Karpas-422 (cell line): ENCODE results near the gene NLGN4Y. TPM values are rescaled to one million over a fixed set of nuclear protein-coding genes. Genes with fewer than 3 reads are reported as not detected.

Source experiments
- DNase-seq: peaks from one replicate; pipeline ENCODE4 v3.0.0-alpha.2; 2015
- H2AFZ ChIP-seq: fragments of 200-600 bp; sonication (generic); 2 replicates; pipeline ENCODE4 v1.6.1; 2014; ENCODE audit warnings: antibody characterized with exemption, low read length, mixed read lengths
- H3K27ac ChIP-seq: fragments of 200-600 bp; sonication (generic); 2 replicates; pipeline ENCODE4 v1.5.1; 2014; ENCODE audit warnings: mild to moderate bottlenecking, low read length, moderate library complexity
- H3K27me3 ChIP-seq: fragments of 200-600 bp; sonication (generic); 2 replicates; pipeline ENCODE4 v1.6.1; 2014; ENCODE audit warnings: low read length, mixed read lengths
- H3K36me3 ChIP-seq: fragments of 200-600 bp; sonication (generic); 2 replicates; pipeline ENCODE4 v1.6.1; 2014; ENCODE audit warnings: low read length, mixed read lengths; ENCODE audit not compliant: insufficient read depth
- H3K4me1 ChIP-seq: fragments of 200-600 bp; sonication (generic); 2 replicates; pipeline ENCODE4 v1.6.1; 2014; ENCODE audit warnings: mild to moderate bottlenecking, low read length, mixed read lengths
- H3K4me2 ChIP-seq: fragments of 200-600 bp; sonication (generic); 2 replicates; pipeline ENCODE4 v1.6.1; 2014; ENCODE audit warnings: low read length, low read depth, mild to moderate bottlenecking; ENCODE audit not compliant: poor library complexity, severe bottlenecking
- H3K4me3 ChIP-seq: fragments of 200-600 bp; sonication (generic); 2 replicates; pipeline ENCODE4 v1.5.1; 2014; ENCODE audit warnings: mild to moderate bottlenecking, antibody characterized with exemption, low read length, mixed read lengths
- H3K79me2 ChIP-seq: fragments of 200-600 bp; sonication (generic); 2 replicates; pipeline ENCODE4 v1.6.1; 2014; ENCODE audit warnings: mild to moderate bottlenecking, low read length, mixed read lengths
- H3K9ac ChIP-seq: fragments of 200-600 bp; sonication (generic); 2 replicates; pipeline ENCODE4 v1.6.0; 2014; ENCODE audit warnings: low read length
- H3K9me2 ChIP-seq: fragments of 200-600 bp; sonication (generic), shearing (Covaris generic); replicated peaks from 2 replicates; pipeline ENCODE4 v1.6.0; 2014; ENCODE audit warnings: mild to moderate bottlenecking, low read length, moderate library complexity; ENCODE audit not compliant: insufficient read depth
- H3K9me3 ChIP-seq: fragments of 300-700, 200-600 bp; sonication (generic); 2 replicates; pipeline ENCODE4 v1.6.1; 2014; ENCODE audit warnings: low read length, mixed read lengths
- H4K20me1 ChIP-seq: fragments of 200-600 bp; sonication (generic); 2 replicates; pipeline ENCODE4 v1.6.1; 2014; ENCODE audit warnings: mild to moderate bottlenecking, antibody characterized with exemption, low read length, low read depth; ENCODE audit not compliant: insufficient read depth
- total RNA-seq: library from RNA; depleted of rRNA; stranded (reverse); fragments of >200 nt; shearing (Covaris generic); gene quantifications from 2 replicates; pipeline ENCODE4 v1.2.3, GENCODE V29; 2014; ENCODE audit warnings: low replicate concordance

NLGN4Y gene
- total RNA-seq, 1 experiment from 2014 or later, result not detected

DNA sequence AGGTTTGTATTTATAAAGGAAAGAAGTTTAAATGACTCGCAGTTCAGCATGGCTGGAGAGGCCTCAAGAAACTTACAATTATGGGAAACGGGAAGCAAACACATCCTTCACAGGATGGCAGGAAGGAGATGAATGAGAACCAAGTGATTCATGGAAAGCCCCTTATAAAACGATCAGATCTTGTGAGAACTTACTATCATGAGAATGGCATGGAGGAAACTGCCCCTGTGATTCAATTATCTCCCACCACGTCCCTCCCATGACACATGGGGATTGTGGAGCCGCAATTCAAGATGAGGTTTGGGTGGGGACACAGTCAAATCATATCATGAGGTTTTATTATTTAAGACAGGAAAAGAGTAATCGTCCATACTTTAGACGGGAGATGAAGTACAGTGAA lies 4.0 kb downstream of the NLGN4Y start:
- no peaks in the 10 kb centered on the region for H3K27me3 ChIP-seq
- H3K4me1 ChIP-seq, result no peaks in the 10 kb centered on the region
- no peak overlapping the region for H3K27ac ChIP-seq
- H3K79me2 ChIP-seq, result no peaks in the 10 kb centered on the region
- H3K9ac ChIP-seq, result no peak overlapping the region
- DNase-seq, result no peak
- H3K36me3 ChIP-seq, result no peaks in the 10 kb centered on the region
- no peak overlapping the region for H3K4me3 ChIP-seq
- H2AFZ ChIP-seq, result no peak overlapping the region
- H4K20me1 ChIP-seq, result no peaks in the 10 kb centered on the region
- no peak overlapping the region for H3K4me2 ChIP-seq
- no peaks in the 10 kb centered on the region for H3K9me3 ChIP-seq
- H3K9me2 ChIP-seq, result no peaks in the 10 kb centered on the region

DNA sequence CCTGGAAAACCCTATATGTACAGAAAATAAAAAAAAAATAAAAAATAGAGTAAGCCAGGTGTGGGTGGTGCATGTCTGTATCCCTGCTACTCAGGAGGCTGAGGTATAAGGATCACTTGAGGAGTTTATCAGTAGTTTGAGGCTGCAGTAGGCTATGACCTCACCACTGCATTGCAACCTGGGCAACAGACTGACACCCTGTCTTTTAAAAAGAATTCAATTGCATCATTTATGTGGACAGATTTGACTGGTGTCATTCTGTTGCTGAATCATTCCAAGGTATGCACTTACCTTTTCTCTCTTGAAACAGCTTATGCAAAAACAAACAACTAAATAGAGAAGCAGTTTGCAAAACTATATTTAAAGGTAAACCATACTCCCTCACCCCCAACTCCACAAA lies 12.4 kb downstream of the NLGN4Y start:
- Histone ChIP-seq H3K9ac (no peak overlapping the region), H4K20me1 (no peaks in the 10 kb centered on the region), H3K4me3 (no peak overlapping the region), H3K9me3 (no peaks in the 10 kb centered on the region), H2AFZ (no peak overlapping the region), H3K9me2 (no peaks in the 10 kb centered on the region), H3K27ac (no peak overlapping the region), H3K27me3 (no peaks in the 10 kb centered on the region), H3K4me2 (no peak overlapping the region), H3K79me2 (no peaks in the 10 kb centered on the region), H3K36me3 (no peaks in the 10 kb centered on the region), H3K4me1 (no peaks in the 10 kb centered on the region)
- DNase-seq, result no peak

DNA sequence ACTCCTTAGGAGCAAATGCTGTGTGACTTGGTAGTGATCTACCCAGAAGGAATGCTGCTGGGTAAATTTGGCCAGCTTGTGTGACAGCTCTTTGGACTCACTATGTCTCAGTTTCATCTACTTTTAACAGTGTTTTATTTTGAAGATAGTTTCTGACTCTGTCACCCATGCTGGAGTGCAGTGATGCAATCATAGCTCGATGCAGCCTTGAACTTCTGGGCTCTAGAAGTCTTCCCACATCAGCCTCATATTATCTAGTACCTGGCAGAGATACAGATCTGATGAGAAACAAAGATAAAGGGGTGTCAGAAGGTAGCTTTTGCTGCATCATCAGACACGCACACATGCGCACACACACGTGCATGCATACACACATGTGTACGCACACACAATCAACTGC lies 19.2 kb downstream of the NLGN4Y start:
- Histone ChIP-seq H3K9me2 (no peaks in the 10 kb centered on the region), H3K4me3 (no peak overlapping the region), H3K27ac (no peak overlapping the region), H3K4me1 (no peaks in the 10 kb centered on the region), H3K4me2 (no peak overlapping the region), H2AFZ (no peak overlapping the region), H3K9me3 (no peaks in the 10 kb centered on the region), H3K27me3 (no peaks in the 10 kb centered on the region), H3K36me3 (no peaks in the 10 kb centered on the region), H4K20me1 (no peaks in the 10 kb centered on the region), H3K9ac (no peak overlapping the region), H3K79me2 (no peaks in the 10 kb centered on the region)
- no peak for DNase-seq

DNA sequence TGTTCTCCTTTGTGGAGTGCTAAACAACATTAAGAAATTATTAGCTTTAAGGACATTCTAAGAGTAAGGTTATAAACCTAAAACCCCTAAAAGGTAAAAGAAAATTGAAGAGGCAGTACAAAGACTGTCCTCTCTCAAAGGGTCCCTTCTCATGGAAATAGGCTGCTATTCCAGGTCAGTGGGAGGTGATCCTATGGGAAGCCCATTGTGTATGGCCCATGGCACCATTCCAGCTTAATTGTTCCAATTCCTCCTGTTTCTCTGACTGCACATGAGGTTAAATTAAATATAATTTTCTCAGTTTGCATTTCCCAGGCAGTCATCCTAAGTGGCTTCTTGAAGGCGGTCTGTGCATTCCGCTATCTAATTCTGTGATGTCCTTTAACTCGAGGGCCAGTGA lies 57.0 kb downstream of the NLGN4Y start:
- DNase-seq, result no peak
- H3K27me3 ChIP-seq, result no peaks in the 10 kb centered on the region
- H3K4me1 ChIP-seq, result no peaks in the 10 kb centered on the region
- no peak overlapping the region for H3K4me2 ChIP-seq
- H3K36me3 ChIP-seq, result no peaks in the 10 kb centered on the region
- no peaks in the 10 kb centered on the region for H3K79me2 ChIP-seq
- H2AFZ ChIP-seq, result no peak overlapping the region
- no peak overlapping the region for H3K9ac ChIP-seq
- H3K27ac ChIP-seq, result no peak overlapping the region
- H3K4me3 ChIP-seq, result no peak overlapping the region
- no peaks in the 10 kb centered on the region for H3K9me3 ChIP-seq
- H3K9me2 ChIP-seq, result no peaks in the 10 kb centered on the region
- H4K20me1 ChIP-seq, result no peaks in the 10 kb centered on the region

DNA sequence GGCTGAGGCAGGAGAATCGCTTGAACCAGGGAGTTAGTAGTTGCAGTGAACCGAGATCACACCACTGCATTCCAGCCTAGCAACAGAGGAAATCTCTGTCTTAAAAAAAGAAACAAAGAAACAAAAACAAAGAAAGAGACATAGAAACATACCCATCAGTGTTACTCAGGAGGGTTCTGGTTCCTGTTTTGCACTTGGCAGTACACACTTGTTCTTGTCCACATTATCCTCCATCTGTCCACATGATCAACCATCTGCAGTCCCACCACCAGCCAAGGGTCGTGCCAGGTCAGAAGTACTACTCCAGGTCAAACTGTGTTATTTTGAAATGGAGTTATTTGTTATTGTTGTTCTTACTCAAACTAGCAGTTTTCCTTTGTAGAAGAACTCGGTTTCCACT lies 62.4 kb downstream of the NLGN4Y start:
- no peak overlapping the region for H3K4me3 ChIP-seq
- H3K27ac ChIP-seq, result no peak overlapping the region
- H3K9me2 ChIP-seq, result no peaks in the 10 kb centered on the region
- no peak overlapping the region for H2AFZ ChIP-seq
- no peak for DNase-seq
- no peaks in the 10 kb centered on the region for H3K79me2 ChIP-seq
- no peaks in the 10 kb centered on the region for H3K36me3 ChIP-seq
- H3K27me3 ChIP-seq, result no peaks in the 10 kb centered on the region
- H3K4me1 ChIP-seq, result no peaks in the 10 kb centered on the region
- H3K9ac ChIP-seq, result no peak overlapping the region
- no peaks in the 10 kb centered on the region for H4K20me1 ChIP-seq
- no peak overlapping the region for H3K4me2 ChIP-seq
- H3K9me3 ChIP-seq, result no peaks in the 10 kb centered on the region

DNA sequence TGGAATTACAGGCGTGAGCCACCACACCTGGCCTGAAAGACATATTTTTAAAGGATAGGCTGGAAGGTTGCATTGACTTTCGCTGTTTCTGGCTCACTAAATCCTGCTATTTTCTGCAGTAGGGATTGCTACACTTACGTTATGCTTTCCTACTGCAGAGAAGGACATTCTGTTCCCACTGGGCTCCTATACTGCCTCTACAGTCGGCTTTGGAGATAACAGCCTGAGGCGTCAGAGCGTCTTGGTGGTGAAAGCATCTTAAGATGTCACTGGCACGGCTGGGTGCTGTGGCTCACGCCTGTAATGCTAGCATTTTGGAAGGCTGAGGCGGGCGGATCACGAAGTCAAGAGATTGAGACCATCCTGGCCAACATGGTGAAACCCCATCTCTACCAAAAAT lies 77.0 kb downstream of the NLGN4Y start:
- Histone ChIP-seq H4K20me1 (no peaks in the 10 kb centered on the region), H3K79me2 (no peaks in the 10 kb centered on the region), H3K9me3 (no peaks in the 10 kb centered on the region), H3K36me3 (no peaks in the 10 kb centered on the region), H3K4me1 (no peaks in the 10 kb centered on the region), H2AFZ (no peak overlapping the region), H3K9me2 (no peaks in the 10 kb centered on the region), H3K4me2 (no peak overlapping the region), H3K4me3 (no peak overlapping the region), H3K27ac (no peak overlapping the region), H3K9ac (no peak overlapping the region), H3K27me3 (no peaks in the 10 kb centered on the region)
- no peak for DNase-seq

DNA sequence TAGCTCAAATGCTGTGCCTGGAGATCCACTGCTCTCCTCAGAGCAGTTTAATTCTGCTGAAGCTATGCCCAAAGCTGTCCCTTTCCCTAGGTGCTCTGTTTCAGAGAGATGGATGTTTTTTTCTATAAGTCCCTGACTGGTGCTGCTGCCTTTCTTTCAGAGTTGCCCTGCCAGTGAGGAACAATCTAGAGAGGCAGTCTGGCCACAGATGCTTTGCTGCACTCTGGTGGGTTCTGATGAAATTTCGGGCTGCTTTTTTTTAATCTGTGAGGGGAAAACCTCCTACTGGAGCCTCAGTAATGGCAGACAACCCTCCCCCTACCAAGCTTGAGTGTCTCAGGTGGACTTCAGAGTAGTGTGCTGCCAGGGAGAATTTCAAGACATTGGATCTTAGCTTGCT lies 93.3 kb downstream of the NLGN4Y start:
- DNase-seq, result no peak

DNA sequence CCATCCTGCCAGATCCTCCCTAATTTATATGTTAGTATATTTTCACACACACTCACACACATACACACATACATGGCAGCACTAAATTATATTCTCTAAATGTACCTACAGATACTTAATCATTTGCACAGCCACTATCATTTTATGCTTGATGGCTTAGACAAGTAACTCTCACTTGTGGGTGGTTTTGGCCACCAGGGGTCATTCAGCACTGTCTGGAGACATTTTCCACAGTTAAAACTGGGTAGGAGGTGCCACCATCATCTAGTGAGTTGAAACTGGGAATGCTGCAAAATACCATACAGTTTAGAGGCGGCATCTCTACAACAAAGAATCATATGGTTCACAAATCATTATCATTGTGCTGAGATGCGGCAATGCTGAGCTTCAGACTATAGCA lies 94.2 kb downstream of the NLGN4Y start:
- Histone ChIP-seq H2AFZ (no peak overlapping the region), H3K4me2 (no peak overlapping the region), H3K27me3 (no peaks in the 10 kb centered on the region), H3K4me1 (no peaks in the 10 kb centered on the region), H4K20me1 (no peaks in the 10 kb centered on the region), H3K9me2 (no peaks in the 10 kb centered on the region), H3K79me2 (no peaks in the 10 kb centered on the region), H3K4me3 (no peak overlapping the region), H3K9ac (no peak overlapping the region), H3K9me3 (no peaks in the 10 kb centered on the region), H3K27ac (no peak overlapping the region), H3K36me3 (no peaks in the 10 kb centered on the region)
- DNase-seq, result no peak

More for the DNA sequence above, 93.3 kb downstream of the NLGN4Y start:
- no peak overlapping the region for H2AFZ ChIP-seq
- no peaks in the 10 kb centered on the region for H3K4me1 ChIP-seq
- no peaks in the 10 kb centered on the region for H4K20me1 ChIP-seq
- no peaks in the 10 kb centered on the region for H3K36me3 ChIP-seq
- H3K27me3 ChIP-seq, result no peaks in the 10 kb centered on the region
- no peaks in the 10 kb centered on the region for H3K79me2 ChIP-seq
- H3K9me2 ChIP-seq, result no peaks in the 10 kb centered on the region
- H3K4me3 ChIP-seq, result no peak overlapping the region
- H3K4me2 ChIP-seq, result no peak overlapping the region
- H3K9ac ChIP-seq, result no peak overlapping the region
- no peaks in the 10 kb centered on the region for H3K9me3 ChIP-seq
- H3K27ac ChIP-seq, result no peak overlapping the region

DNA sequence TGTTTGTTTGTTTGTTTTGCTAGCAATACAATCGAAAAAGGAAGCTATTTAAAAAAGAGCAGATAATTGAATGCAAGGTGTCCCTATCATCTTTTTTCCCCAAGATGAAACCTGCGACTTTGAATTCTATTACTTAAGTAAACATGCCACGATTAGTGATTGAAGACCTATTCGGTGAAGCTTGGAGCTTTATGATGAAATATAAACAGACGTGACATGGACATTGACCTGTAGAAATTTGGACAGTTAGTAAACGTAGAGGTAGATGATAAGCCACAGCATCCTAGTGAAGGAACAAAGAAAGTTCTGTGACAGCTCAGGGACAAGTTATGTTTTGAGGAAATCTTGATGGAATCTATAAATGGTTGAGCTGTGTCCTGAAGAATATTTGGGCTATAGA lies 103.9 kb downstream of the NLGN4Y start:
- no peak for DNase-seq
- H3K4me2 ChIP-seq, result no peak overlapping the region

More for the DNA sequence above, 103.9 kb downstream of the NLGN4Y start:
- Histone ChIP-seq H3K27ac (no peak overlapping the region), H3K36me3 (no peaks in the 10 kb centered on the region), H3K9me3 (no peaks in the 10 kb centered on the region), H3K4me1 (no peaks in the 10 kb centered on the region), H3K9ac (no peak overlapping the region), H4K20me1 (no peaks in the 10 kb centered on the region), H3K4me3 (no peak overlapping the region), H3K27me3 (no peaks in the 10 kb centered on the region), H3K9me2 (no peaks in the 10 kb centered on the region), H2AFZ (no peak overlapping the region), H3K79me2 (no peaks in the 10 kb centered on the region)
